ENCODE results near the gene POLR3F. TPM values are rescaled to one million over a fixed set of nuclear protein-coding genes. Genes with fewer than 3 reads are reported as not detected.

POLR3F gene
- total RNA-seq, 1 donor from 2014 or later = 8.1 TPM

- Histone ChIP-seq H3K27ac (no peak overlapping the region), H3K4me3 (no peak overlapping the region), H3K36me3 (peaks cover 0 to 57% of the 10 kb centered on the region in 2 donors), H3K27me3 (no peaks in the 10 kb centered on the region), H3K9me3 (no peaks in the 10 kb centered on the region), H3K4me1 (no peaks in the 10 kb centered on the region)
- TF ChIP-seq POLR2AphosphoS5 (IDR thresholded peaks at IDR 0.05; ENCODE audit: insufficient read depth in 1 of 2, low read depth in 1 of 2) (no peak), POLR2A (IDR thresholded peaks at IDR 0.05) (no peak)
- no peak for DNase-seq (ENCODE audit: extremely low spot score in 2 of 2)
- intact Hi-C loops (cut with DNase I) = no loop called here
Measured at GRCh38 chr20:18533491-18533890, 66.3 kb downstream of the POLR3F start.

GRCh38 chr20:18533978-18534644 is 66.9 kb downstream of the POLR3F start:
- H3K9me3 ChIP-seq = no peaks in the 10 kb centered on the region
- no peak for DNase-seq (ENCODE audit: extremely low spot score in 2 of 2)
- H3K27me3 ChIP-seq = no peaks in the 10 kb centered on the region
- H3K4me3 ChIP-seq = no peak overlapping the region
- H3K4me1 ChIP-seq = no peaks in the 10 kb centered on the region
- H3K36me3 ChIP-seq = peaks cover 0 to 51% of the 10 kb centered on the region in 2 donors
- TF ChIP-seq CTCF (IDR thresholded peaks at IDR 0.05) (no peak), POLR2A (IDR thresholded peaks at IDR 0.05) (no peak), POLR2AphosphoS5 (IDR thresholded peaks at IDR 0.05; ENCODE audit: insufficient read depth in 1 of 2, low read depth in 1 of 2) (no peak)
- no peak overlapping the region for H3K27ac ChIP-seq
- intact Hi-C loops (cut with DNase I) = no loop called here

MicroRNAs within 50 kb of the gene (microRNA counts, 767-probe panel; counts per million panel counts)
- microRNA hsa-miR-3192 = 238 to 261 counts per million in 2 donors

Small RNA genes lying within 50 kb of the gene (microRNA-seq; reads per million reads assigned to microRNA genes)
- not detected for gene MIR3192 (ENCODE audit: borderline number of aligned reads, borderline replicate concordance)

Small RNA genes lying within 50 kb of the gene (small RNA-seq; reads per million reads assigned to genes)
- gene MIR3192 = not detected
- not detected for gene RNA5SP476

Other genes with a start within 250 kb of the POLR3F start
- 20.6 TPM for gene ZNF133, start 178.9 kb upstream of the POLR3F start, total RNA-seq
- 2.9 TPM for gene DZANK1, start 360 bp upstream of the POLR3F start, total RNA-seq
- 11.0 TPM for gene RBBP9, start 29.8 kb downstream of the POLR3F start, total RNA-seq
- gene SEC23B, start 40.5 kb downstream of the POLR3F start, total RNA-seq = 30.7 TPM
- 85.2 TPM for gene SMIM26, start 100.0 kb downstream of the POLR3F start, total RNA-seq
- gene DTD1, start 120.7 kb downstream of the POLR3F start, total RNA-seq = 24.1 TPM

All from vagina (tissue), 2 donors.